Hematopoietic multipotent progenitor cell treated with erythropoietin and hydrocortisone succinate and interleukin-3 and kit ligand, for 4 days (in vitro differentiated cells): ENCODE data around the gene TNFRSF11A.

Source experiments
- DNase-seq: peaks from one replicate; pipeline ENCODE4 v3.0.0-alpha.2; 2015

The TNFRSF11A gene

GRCh38 chr18:62324917-62325805 is at the start of gene TNFRSF11A:
TNFRSF11A (plus strand) TSS chr18:62325310; CDS start chr18:62325353, 43 bp downstream.
- peak; percentile 62 for DNase-seq

DNA sequence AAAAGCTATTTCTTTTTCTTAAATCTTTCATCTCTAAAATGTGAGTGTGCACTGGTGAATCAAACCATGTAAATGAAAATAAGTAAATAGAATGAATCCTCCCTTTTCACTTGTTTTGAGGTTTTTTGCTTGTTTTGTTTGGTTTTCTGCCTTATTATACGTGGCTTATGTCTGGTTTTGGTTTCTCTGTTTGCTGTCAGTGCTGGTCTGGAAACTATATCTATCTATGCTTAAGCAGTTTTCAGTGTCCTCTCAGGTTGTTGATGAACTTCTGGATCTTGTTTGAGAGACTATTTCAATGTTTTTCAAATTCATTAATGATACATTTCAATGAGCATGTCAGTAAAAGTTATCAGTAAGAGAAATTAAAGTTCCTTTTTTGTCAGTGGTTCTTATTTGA is 48.1 kb upstream of the TNFRSF11A start:
- DNase-seq = no peak

DNA sequence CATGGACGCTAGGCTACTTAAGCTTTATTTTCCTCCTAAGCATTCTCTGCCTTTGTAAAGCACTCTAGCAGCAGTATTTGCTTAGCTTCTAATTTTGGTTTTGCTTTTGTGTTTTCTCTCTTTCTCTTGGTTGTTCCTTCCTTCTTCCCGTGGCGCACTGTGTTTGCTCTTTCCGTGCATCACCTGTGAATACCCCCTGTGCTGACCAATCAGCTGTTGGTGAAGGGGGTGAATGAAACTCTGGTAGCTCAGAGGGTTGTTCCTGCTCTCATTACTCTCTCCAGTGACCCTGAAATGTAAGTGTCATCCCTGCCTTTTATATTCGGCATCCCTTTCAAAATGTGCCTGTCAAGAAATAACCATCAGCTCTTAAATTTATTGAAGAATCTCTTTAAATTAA is 45.5 kb upstream of the TNFRSF11A start:
- DNase-seq = no peak

- no peak for DNase-seq
These were observed 45.1 kb upstream of the TNFRSF11A start for GRCh38 chr18:62280058-62280457.

DNA sequence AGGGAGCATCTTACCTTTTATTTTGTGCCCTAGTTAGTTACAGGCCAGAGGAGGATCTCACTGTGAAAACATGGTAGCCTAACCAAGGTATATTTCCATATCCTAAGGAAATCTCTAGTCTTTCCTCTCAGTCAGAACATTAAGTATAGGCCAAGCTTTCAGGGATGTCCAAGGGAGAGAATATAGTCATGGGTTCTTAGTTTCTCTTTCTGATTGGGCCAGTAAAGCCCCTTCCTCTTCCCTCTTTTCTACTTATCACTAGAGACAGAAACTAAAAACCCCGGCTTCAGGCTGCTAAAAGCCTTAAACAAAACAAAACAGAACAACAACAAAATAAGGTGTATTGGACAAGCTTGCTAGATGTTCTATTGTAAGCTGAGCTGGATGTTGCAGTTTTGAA is 44.3 kb upstream of the TNFRSF11A start:
- DNase-seq = no peak

DNA sequence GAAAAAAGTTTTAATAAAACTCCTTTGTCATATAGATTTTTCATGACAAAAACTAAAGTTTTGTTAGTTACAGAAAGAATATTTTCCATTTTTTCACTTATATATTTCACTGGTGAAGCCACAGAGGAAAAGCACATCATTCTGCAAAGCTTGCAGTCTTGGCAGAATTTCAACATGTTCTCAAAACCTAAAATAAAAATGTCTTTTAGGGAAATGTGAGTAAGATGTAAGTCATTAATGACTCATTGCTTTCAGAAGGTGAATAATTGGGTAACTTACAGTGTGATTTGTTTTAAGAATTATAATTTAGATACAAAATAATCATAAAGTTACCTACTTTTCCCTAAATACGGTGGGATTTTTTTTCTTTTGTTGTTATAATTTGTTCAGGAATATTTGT is 43.4 kb upstream of the TNFRSF11A start:
- peak; percentile 20 for DNase-seq

DNA sequence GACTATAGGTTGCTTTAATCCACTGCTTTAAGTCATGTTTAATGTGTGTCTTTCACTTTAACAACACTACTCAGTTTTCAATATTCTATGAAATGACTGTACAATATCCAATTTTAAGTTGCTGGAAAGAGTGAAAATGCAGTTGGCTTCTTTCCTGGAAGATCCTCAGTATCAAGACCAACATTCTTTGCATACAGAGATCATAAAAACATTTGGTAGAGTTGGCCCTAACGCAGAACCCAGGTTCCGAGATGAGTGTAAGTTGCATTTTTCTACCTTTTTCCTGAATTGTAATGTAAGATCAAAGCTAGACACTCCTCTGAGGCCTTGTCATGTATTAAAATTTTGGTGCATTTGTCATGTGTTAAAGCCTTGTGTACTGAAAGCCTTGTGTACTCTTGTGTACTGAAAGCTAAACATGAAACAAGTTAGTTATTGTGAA is 42.9 kb upstream of the TNFRSF11A start:
- no peak for DNase-seq

GRCh38 chr18:62284637-62285036 is 40.5 kb upstream of the TNFRSF11A start:
- no peak for DNase-seq

DNA sequence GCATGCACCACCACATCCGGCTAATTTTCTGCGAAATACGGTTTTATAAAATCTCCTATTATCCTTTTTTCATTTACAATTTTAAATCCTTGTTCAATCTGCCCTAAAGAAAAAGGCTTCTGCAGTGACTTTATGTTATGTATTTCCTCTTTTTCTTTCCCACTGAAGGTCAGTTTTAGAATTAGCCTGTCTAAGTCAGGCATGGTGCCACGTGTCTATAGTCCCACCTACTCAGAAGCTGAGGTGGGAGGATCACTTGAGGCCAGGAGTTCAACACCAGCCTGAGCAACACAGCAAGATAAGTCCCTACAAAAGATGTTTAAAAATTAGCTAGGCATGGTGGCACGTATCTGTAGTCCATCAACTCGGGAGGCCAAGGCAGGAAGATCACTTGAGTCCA is 39.8 kb upstream of the TNFRSF11A start:
- no peak for DNase-seq

GRCh38 chr18:62287781-62288664 is 37.1 kb upstream of the TNFRSF11A start:
- no peak for DNase-seq

DNA sequence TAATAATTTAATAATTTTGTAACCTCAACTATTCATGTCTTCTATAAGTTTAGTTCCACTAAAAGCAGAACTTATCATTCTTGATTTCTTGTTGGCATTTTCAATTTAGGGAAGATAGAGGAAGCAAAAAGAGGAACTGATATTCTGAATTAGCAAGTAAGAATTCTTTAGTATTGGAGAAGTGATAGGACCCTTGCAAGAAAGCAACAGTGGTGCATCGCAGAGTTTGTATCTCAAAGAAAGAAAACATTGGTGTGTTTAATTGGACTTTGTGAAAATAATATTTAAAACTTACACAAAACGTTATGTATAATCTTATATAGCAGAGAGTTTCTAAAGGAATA is 36.5 kb upstream of the TNFRSF11A start:
- peak; percentile 75 for DNase-seq

- DNase-seq = no peak
These were observed 36.1 kb upstream of the TNFRSF11A start for GRCh38 chr18:62289047-62289446.

- DNase-seq = no peak
These were observed 31.0 kb upstream of the TNFRSF11A start for GRCh38 chr18:62294073-62294472.

- no peak for DNase-seq
These were observed 24.6 kb upstream of the TNFRSF11A start for GRCh38 chr18:62300359-62300963.

DNA sequence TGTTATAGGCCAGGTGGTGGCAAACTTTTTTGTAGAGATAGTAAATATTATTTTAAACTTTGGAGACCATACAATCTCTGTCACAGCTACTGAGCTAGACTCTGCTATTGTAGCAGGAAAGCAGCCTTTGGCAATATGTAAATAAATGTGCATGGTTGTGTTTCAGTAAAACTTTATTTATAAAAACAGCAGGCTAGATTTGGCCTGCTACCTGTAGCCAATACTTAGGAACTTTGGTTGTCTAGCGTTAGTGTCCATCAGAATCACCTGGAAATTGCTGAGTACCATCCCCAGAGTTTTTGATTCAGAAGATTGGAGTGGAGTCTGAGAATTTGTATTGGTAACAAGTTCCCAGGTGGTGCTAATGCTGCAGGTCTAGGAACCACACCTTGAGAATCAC is 23.8 kb upstream of the TNFRSF11A start:
- DNase-seq = no peak

GRCh38 chr18:62312851-62313250 is 12.3 kb upstream of the TNFRSF11A start:
- DNase-seq = no peak

DNA sequence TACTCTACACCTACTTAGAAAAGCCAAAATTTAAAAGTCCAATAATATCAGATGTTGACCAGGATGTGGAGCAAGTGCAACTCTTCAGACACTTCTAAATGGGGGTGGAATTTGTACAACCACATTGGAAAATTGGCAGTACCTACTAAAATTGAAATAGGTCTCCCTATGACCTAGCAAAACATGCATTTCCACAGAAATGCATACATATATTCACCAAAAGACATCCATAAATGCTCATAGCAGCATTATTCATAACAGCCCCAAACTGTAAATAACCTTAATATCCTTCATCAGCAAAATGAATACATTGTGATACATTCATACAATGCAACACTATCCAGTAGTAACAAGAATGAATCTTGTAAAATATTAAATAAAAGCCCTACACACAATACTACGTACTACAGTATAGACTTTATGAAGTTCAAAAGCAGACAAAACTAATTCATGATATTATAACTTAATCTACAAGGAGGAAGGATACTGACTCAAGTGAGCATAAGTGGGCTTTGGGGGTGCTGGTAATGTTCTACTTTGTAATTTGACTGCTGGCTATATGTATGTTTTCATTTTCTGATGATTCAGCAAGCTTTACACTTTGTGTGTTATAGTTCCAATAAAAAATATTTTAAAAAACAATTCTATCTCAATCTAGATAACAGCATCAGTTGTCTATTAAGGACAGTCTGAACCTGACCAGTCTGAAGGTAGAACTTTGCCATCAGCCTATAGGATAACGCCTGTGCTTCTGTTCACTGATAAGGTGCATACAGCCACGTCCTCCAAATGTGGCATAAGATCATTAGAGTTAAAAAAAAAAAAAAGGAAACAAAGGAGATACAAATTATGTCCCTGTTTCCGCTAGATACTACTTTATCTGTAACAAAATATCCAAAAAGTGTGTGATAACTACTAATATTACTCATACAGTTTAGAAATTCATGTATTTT is 6.6 kb upstream of the TNFRSF11A start:
- DNase-seq = peak; percentile 60

DNA sequence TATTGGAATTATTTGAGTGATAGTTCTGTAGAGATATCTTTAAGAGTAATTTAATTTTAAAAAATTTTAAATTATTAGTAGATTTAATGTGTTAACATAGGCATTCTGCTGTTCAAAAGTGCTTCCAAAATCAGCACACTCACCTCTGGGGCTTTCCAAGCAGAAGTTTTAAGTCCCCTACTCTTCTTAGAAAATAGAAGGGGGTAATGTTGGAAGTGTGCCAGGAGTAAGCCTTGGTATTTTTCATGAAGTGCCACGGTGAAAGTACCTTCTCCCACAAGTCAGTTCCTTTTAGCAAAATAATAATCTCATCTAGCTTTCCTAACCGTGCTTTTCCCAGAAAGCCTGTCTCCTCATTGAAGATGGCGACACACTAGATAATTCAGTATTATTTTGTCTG is 3.9 kb upstream of the TNFRSF11A start:
- peak; percentile 18 for DNase-seq

DNA sequence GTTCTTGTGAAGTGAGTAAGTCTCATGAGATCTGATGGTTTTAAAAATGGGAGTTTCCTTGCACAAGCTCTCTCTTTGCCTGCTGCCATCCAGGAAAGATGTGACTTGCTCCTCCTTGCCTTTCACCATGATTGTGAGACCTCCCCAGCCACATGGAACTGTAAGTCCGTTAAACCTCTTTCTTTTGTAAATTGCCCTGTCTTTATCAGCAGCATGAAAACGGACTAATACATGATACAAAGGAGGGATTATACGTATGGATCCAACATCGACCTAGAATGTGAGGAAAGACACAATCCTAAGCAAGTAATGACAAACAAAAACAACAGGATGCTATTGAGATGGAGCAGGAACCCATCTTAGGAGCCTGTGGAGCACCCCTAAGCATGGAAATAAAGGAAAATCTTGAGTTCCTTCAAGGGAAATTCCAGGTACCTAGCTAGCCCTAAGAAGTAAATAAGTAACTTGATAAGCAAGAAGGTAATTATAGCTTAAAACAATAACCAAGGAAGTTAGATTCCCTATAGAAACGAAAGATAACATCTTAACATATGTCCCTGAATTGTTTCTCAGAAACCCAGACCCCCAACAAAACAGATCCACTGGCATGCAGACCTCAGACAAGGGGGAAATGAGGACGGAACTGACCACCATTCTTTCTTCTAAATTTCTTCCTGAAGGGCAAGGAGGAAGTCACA is 1.5 kb upstream of the TNFRSF11A start:
- no peak for DNase-seq

GRCh38 chr18:62324181-62324828 is 805 bp upstream of the TNFRSF11A start:
- DNase-seq = peak; percentile 71
